ENCODE measurements around the gene FKBP3. TPM values are rescaled to one million over a fixed set of nuclear protein-coding genes. Genes with fewer than 3 reads are reported as not detected.
"Not testable (repeated sequence)": the region's sequence is repeated elsewhere in the genome, so short reads cannot be mapped to it uniquely, and the experiment has no call there.

The FKBP3 gene
- total RNA-seq, 1 donor from 2014 or later = 144 TPM

DNA sequence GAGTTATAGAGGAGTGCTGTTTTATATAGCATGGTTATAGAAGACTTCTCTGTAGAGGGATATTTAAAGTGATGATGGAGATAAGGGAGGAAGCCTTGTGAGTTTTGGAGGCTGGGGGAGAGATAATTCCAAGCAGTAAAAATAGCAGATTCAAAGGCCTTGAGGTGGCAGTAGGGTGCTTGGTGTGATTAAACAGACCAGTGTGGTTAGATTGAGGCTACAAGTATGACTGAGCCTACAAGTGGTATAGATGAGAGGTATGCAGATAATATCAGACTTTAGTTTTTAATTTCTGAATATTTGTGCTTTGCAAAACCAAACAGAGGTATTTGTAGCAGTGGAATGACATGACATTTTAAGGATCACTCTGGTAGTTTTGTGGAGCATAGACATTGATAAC, 21.8 kb upstream of the FKBP3 start:
- Mint-ChIP-seq H3K27ac (ENCODE audit: unreplicated experiment) (no peak overlapping the region), H3K4me3 (no peak overlapping the region), H3K9me3 (no peaks in the 10 kb centered on the region), H3K27me3 (ENCODE audit: low read depth) (no peaks in the 10 kb centered on the region), H3K4me1 (no peaks in the 10 kb centered on the region), H3K36me3 (ENCODE audit: low read depth) (no peaks in the 10 kb centered on the region)
- TF ChIP-seq, protein P1, sequence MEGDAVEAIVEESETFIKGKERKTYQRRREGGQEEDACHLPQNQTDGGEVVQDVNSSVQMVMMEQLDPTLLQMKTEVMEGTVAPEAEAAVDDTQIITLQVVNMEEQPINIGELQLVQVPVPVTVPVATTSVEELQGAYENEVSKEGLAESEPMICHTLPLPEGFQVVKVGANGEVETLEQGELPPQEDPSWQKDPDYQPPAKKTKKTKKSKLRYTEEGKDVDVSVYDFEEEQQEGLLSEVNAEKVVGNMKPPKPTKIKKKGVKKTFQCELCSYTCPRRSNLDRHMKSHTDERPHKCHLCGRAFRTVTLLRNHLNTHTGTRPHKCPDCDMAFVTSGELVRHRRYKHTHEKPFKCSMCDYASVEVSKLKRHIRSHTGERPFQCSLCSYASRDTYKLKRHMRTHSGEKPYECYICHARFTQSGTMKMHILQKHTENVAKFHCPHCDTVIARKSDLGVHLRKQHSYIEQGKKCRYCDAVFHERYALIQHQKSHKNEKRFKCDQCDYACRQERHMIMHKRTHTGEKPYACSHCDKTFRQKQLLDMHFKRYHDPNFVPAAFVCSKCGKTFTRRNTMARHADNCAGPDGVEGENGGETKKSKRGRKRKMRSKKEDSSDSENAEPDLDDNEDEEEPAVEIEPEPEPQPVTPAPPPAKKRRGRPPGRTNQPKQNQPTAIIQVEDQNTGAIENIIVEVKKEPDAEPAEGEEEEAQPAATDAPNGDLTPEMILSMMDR (conservative IDR thresholded peaks at IDR 0.05) = no peak
- no peak for DNase-seq (ENCODE audit: low read depth, low spot score)

- H3K9me3 Mint-ChIP-seq = no peaks in the 10 kb centered on the region
- H3K4me1 Mint-ChIP-seq = peaks cover 7% of the 10 kb centered on the region
- H3K27me3 Mint-ChIP-seq (ENCODE audit: low read depth) = no peaks in the 10 kb centered on the region
- DNase-seq (ENCODE audit: low read depth, low spot score) = no peak
- no peak overlapping the region for H3K4me3 Mint-ChIP-seq
- TF ChIP-seq, protein P1 (conservative IDR thresholded peaks at IDR 0.05) = no peak
- peak overlapping the region; percentile 35 for H3K27ac Mint-ChIP-seq (ENCODE audit: unreplicated experiment)
- H3K36me3 Mint-ChIP-seq (ENCODE audit: low read depth) = peaks cover 5% of the 10 kb centered on the region
Measured at GRCh38 chr14:45150386-45150890, 16.2 kb upstream of the FKBP3 start.

- no peak for DNase-seq (ENCODE audit: low read depth, low spot score)
- H3K4me3 Mint-ChIP-seq = no peak overlapping the region
- H3K4me1 Mint-ChIP-seq = peaks cover 7% of the 10 kb centered on the region
- H3K36me3 Mint-ChIP-seq (ENCODE audit: low read depth) = peaks cover 9% of the 10 kb centered on the region
- TF ChIP-seq, protein P1 (conservative IDR thresholded peaks at IDR 0.05) = no peak
- H3K9me3 Mint-ChIP-seq = no peaks in the 10 kb centered on the region
- H3K27me3 Mint-ChIP-seq (ENCODE audit: low read depth) = no peaks in the 10 kb centered on the region
- H3K27ac Mint-ChIP-seq (ENCODE audit: unreplicated experiment) = no peak overlapping the region
Measured at GRCh38 chr14:45149602-45150001, 15.3 kb upstream of the FKBP3 start.

DNA sequence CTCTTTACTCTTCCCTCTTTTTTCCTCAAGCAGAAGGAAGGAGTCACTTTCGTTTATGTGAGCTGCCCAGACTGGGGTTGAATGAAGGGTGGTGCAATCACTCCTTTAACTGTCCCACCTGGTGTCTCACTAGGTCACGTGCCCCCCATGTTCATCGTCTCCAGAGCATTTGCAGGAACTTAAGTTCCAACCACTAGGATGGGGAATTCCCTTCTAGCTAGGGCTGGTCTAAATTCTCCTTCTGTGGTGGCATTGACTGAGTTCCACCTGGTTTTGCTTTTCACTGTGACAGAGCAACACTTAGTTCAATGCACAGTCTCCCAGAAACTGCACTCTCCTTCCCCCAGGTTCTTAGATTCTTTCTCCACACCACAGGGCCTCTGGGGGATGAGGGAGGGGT, 10.9 kb upstream of the FKBP3 start:
- no peak for DNase-seq (ENCODE audit: low read depth, low spot score)
- Mint-ChIP-seq H3K4me3 (no peak overlapping the region), H3K36me3 (ENCODE audit: low read depth) (peaks cover 9% of the 10 kb centered on the region), H3K9me3 (no peaks in the 10 kb centered on the region), H3K27me3 (ENCODE audit: low read depth) (no peaks in the 10 kb centered on the region), H3K27ac (ENCODE audit: unreplicated experiment) (no peak overlapping the region), H3K4me1 (peaks cover 3% of the 10 kb centered on the region)
- TF ChIP-seq, protein P1 (conservative IDR thresholded peaks at IDR 0.05) = no peak

DNA sequence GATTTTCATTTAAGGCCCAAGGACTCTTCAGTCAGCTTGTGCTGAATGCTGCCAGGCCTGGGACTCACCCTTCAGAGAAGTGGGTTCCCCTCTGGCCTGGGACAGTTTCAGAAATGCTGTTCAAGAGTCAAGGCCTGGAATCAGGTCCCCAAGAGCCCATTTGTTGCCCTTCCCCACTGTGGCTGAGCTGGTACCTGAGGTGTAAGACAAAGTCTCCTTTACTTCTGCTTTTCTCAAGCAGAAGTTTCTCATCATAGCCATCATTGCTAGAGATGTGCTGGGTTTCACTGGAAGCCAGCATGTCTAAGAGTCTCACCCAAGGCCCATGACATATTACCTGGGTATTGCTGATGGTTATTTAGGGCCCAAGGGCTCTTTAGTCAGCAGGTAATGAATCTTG, 10.4 kb upstream of the FKBP3 start:
- no peak overlapping the region for H3K27ac Mint-ChIP-seq (ENCODE audit: unreplicated experiment)
- TF ChIP-seq, protein P1 (conservative IDR thresholded peaks at IDR 0.05) = no peak

GRCh38 chr14:45142083-45142482, 7.8 kb upstream of the FKBP3 start:
- not testable (repeated sequence) for H3K27me3 Mint-ChIP-seq (ENCODE audit: low read depth); H3K4me3 Mint-ChIP-seq; H3K9me3 Mint-ChIP-seq; DNase-seq (ENCODE audit: low read depth, low spot score); H3K36me3 Mint-ChIP-seq (ENCODE audit: low read depth); H3K27ac Mint-ChIP-seq (ENCODE audit: unreplicated experiment)
- peaks cover 16% of the 10 kb centered on the region for H3K4me1 Mint-ChIP-seq

More for the DNA sequence above, 10.4 kb upstream of the FKBP3 start:
- Mint-ChIP-seq H3K4me3 (no peak overlapping the region), H3K4me1 (peaks cover 5% of the 10 kb centered on the region), H3K27me3 (ENCODE audit: low read depth) (no peaks in the 10 kb centered on the region), H3K36me3 (ENCODE audit: low read depth) (peaks cover 9% of the 10 kb centered on the region), H3K9me3 (no peaks in the 10 kb centered on the region)
- no peak for DNase-seq (ENCODE audit: low read depth, low spot score)
